Ascending aorta (tissue), 2 donors: ENCODE measurements around the gene HNRNPH1. TPM values are rescaled to one million over a fixed set of nuclear protein-coding genes. Genes with fewer than 3 reads are reported as not detected.

Experiments used
- DNase-seq, 2 donors: peaks; one replicate each; pipeline ENCODE4 v3.0.0-alpha.2; 2019; ENCODE audit warnings: low spot score in 2 of 2
- H3K27ac ChIP-seq, 2 donors: fragments of 200-600 bp; sonication (generic); one replicate each; pipeline ENCODE4 v1.5.1; 2016 to 2017; ENCODE audit warnings: mild to moderate bottlenecking in 1 of 2
- H3K27me3 ChIP-seq: fragments of 200-600 bp; sonication (generic); one replicate; pipeline ENCODE4 v1.5.1; 2017
- H3K36me3 ChIP-seq, 2 donors: fragments of 200-600 bp; sonication (generic); one replicate each; pipeline ENCODE4 v1.5.1; 2016
- H3K4me1 ChIP-seq, 2 donors: fragments of 200-600 bp; sonication (generic); one replicate each; pipeline ENCODE4 v1.5.1; 2016 to 2017; ENCODE audit warnings: mild to moderate bottlenecking in 1 of 2
- H3K4me3 ChIP-seq, 2 donors: fragments of 200-600 bp; sonication (generic); one replicate each; pipeline ENCODE4 v1.5.1; 2016 to 2017; ENCODE audit warnings: mild to moderate bottlenecking in 1 of 2
- H3K9me3 ChIP-seq, 2 donors: fragments of 200-600 bp; sonication (generic); one replicate each; pipeline ENCODE4 v1.5.1; 2016
- intact Hi-C: fragments of 100-400 bp; cut with DNase I; formaldehyde crosslinking; loops from one replicate; pipeline ENCODE4 v1.15.1; 2023
- total RNA-seq: library from RNA; depleted of rRNA; stranded (reverse); fragments of >200 nt; gene quantifications from one replicate; pipeline ENCODE4 v1.1.0, GENCODE V29; 2016
- TF ChIP-seq, protein P1 (sequence below), 3 experiments: fragments of 200-600 bp in 2 of 3; fragments of 450-650 bp in 1 of 3; sonication (generic) in 2 of 3; IDR thresholded peaks; one replicate each; pipeline ENCODE4 v1.5.1; 2016 to 2019; ENCODE audit warnings: antibody characterized with exemption in 3 of 3, mild to moderate bottlenecking in 1 of 3, moderate library complexity in 1 of 3

The HNRNPH1 gene
- total RNA-seq, 1 donor from 2014 or later: 206 TPM

- Histone ChIP-seq H3K27me3 (no peaks in the 10 kb centered on the region), H3K36me3 (peaks cover 46 to 55% of the 10 kb centered on the region in 2 donors), H3K4me1 (no peaks in the 10 kb centered on the region), H3K9me3 (no peaks in the 10 kb centered on the region), H3K27ac (no peak overlapping the region), H3K4me3 (no peak overlapping the region)
- intact Hi-C loops: no loop called here
- peak in 1 of 2 donors; percentile 55 for DNase-seq
- TF ChIP-seq, protein P1, sequence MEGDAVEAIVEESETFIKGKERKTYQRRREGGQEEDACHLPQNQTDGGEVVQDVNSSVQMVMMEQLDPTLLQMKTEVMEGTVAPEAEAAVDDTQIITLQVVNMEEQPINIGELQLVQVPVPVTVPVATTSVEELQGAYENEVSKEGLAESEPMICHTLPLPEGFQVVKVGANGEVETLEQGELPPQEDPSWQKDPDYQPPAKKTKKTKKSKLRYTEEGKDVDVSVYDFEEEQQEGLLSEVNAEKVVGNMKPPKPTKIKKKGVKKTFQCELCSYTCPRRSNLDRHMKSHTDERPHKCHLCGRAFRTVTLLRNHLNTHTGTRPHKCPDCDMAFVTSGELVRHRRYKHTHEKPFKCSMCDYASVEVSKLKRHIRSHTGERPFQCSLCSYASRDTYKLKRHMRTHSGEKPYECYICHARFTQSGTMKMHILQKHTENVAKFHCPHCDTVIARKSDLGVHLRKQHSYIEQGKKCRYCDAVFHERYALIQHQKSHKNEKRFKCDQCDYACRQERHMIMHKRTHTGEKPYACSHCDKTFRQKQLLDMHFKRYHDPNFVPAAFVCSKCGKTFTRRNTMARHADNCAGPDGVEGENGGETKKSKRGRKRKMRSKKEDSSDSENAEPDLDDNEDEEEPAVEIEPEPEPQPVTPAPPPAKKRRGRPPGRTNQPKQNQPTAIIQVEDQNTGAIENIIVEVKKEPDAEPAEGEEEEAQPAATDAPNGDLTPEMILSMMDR (IDR thresholded peaks at IDR 0.05): no peak
These were observed 46.0 kb downstream of the HNRNPH1 start for GRCh38 chr5:179577286-179577960.

DNA sequence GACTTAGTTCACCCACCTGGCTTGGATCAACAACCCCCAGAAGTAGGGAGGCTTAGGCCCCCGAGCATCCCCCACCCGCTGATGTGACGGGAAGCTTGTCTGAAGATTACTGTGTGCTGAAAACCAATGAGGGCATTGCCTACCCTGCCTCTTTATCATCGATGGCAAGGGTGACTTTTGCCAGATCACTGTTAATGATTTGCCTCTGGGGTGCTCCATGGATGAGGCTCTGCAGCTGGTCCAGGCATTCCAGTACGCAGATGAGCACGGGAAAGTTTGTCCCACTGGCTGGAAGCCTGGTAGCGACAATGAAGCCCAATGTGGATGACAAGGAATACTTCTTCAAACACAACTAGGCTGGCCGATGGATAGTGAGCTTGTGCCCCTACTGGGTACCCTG, 51.1 kb downstream of the HNRNPH1 start:
- Histone ChIP-seq H3K36me3 (peaks cover 48 to 65% of the 10 kb centered on the region in 2 donors), H3K9me3 (no peaks in the 10 kb centered on the region), H3K4me1 (no peaks in the 10 kb centered on the region), H3K4me3 (no peak overlapping the region), H3K27ac (no peak overlapping the region), H3K27me3 (no peaks in the 10 kb centered on the region)
- peak in 1 of 2 donors; percentile 52 for DNase-seq
- TF ChIP-seq, protein P1 (IDR thresholded peaks at IDR 0.05): no peak
- intact Hi-C loops: no loop called here

DNA sequence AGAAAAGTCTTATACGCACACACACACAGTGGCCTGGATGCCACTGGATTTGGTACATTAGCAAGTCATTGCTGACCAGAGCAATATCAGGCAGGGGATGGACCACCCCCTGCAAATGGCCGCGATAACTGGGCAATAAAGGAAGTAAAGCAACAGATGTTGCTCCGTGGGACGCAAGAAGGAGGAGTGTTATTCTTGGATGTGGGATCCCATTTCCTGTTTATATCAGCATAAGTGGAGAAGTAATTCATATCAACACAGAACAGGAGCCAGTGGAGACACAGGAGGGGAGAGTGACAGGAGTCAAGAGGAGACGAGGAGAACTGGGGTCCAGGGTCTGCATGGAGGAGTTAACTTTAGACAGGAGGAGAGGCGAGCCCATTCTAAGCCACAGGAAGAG, 54.8 kb downstream of the HNRNPH1 start:
- TF ChIP-seq, protein P1 (IDR thresholded peaks at IDR 0.05): no peak
- Histone ChIP-seq H3K4me1 (no peaks in the 10 kb centered on the region), H3K27me3 (no peaks in the 10 kb centered on the region), H3K27ac (no peak overlapping the region), H3K4me3 (no peak overlapping the region), H3K9me3 (no peaks in the 10 kb centered on the region), H3K36me3 (peaks cover 50 to 77% of the 10 kb centered on the region in 2 donors)
- intact Hi-C loops: no loop called here
- no peak for DNase-seq

DNA sequence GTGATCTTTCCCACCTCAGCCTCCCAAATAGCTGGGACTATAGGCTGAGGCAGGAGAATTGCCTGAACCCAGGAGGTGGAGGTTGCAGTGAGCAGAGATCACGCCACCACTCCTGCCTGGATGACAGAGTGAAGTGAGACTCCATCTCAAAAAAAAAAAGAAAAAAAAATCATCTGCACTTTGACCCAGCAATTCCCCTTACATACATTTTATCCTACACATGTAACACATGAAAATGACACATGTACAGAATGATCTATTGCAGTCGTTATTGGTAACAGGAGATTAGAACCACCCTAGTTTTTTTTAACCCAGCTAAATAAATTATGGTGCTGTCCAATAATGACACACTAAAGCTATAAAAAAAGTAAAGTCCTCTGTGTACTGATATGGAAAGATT, 58.9 kb downstream of the HNRNPH1 start:
- Histone ChIP-seq H3K9me3 (no peaks in the 10 kb centered on the region), H3K4me3 (no peak overlapping the region), H3K27ac (no peak overlapping the region), H3K4me1 (peaks cover 3 to 6% of the 10 kb centered on the region in 2 donors), H3K27me3 (no peaks in the 10 kb centered on the region), H3K36me3 (peaks cover 50 to 71% of the 10 kb centered on the region in 2 donors)
- intact Hi-C loops: loop anchor here (5.0 kb wide), 1 partner anchor 48 kb away; no protein-coding TSS in a partner anchor
- no peak for DNase-seq
- TF ChIP-seq, protein P1 (IDR thresholded peaks at IDR 0.05): no peak

Other genes starting within 250 kb of the HNRNPH1 start
- gene RUFY1, start 73.1 kb downstream of the HNRNPH1 start, total RNA-seq: 12.2 TPM
- gene CBY3, start 57.4 kb upstream of the HNRNPH1 start, total RNA-seq: not detected
- 214 TPM for gene CANX, start 75.3 kb upstream of the HNRNPH1 start, total RNA-seq
- 42.6 TPM for gene MAML1, start 109.2 kb upstream of the HNRNPH1 start, total RNA-seq
- 91.7 TPM for gene LTC4S, start 170.3 kb upstream of the HNRNPH1 start, total RNA-seq
- 207 TPM for gene MGAT4B, start 183.2 kb upstream of the HNRNPH1 start, total RNA-seq
- 476 TPM for gene SQSTM1, start 197.2 kb upstream of the HNRNPH1 start, total RNA-seq
- 17.3 TPM for gene MRNIP, start 235.1 kb upstream of the HNRNPH1 start, total RNA-seq